Measurements from ENCODE around the gene FAM89A. TPM values are rescaled to one million over a fixed set of nuclear protein-coding genes. Genes with fewer than 3 reads are reported as not detected.
"Not testable (repeated sequence)": the region's sequence is repeated elsewhere in the genome, so short reads cannot be mapped to it uniquely, and the experiment has no call there.

FAM89A gene
- total RNA-seq, 2 donors from 2014 or later = 3.6 to 6.3 TPM

- no peak overlapping the region for H3K9ac ChIP-seq (ENCODE audit: low read depth in 2 of 2, low read length in 2 of 2)
Observed at GRCh38 chr1:231028682-231029081, 11.4 kb downstream of the FAM89A start.

GRCh38 chr1:231027971-231028370 is 12.1 kb downstream of the FAM89A start:
- Histone ChIP-seq H3K4me1 (no peaks in the 10 kb centered on the region), H3K27ac (no peak overlapping the region), H3K9me3 (no peaks in the 10 kb centered on the region), H3K9ac (ENCODE audit: low read depth in 2 of 2, low read length in 2 of 2) (no peak overlapping the region), H3K27me3 (no peaks in the 10 kb centered on the region), H3K36me3 (no peaks in the 10 kb centered on the region), H3K4me3 (no peak overlapping the region)
- TF ChIP-seq CTCF (IDR thresholded peaks at IDR 0.05) = no peak
- DNase-seq = no peak
- intact Hi-C loops (cut with DNase I) = no loop called here

More at GRCh38 chr1:231028682-231029081, 11.4 kb downstream of the FAM89A start:
- DNase-seq = no peak
- Histone ChIP-seq H3K36me3 (no peaks in the 10 kb centered on the region), H3K27ac (no peak overlapping the region), H3K9me3 (no peaks in the 10 kb centered on the region), H3K4me3 (no peak overlapping the region), H3K27me3 (no peaks in the 10 kb centered on the region), H3K4me1 (no peaks in the 10 kb centered on the region)
- intact Hi-C loops (cut with DNase I) = no loop called here
- TF ChIP-seq CTCF (IDR thresholded peaks at IDR 0.05) = no peak

- no peak for DNase-seq
- H3K9ac ChIP-seq (ENCODE audit: low read depth in 2 of 2, low read length in 2 of 2) = no peak overlapping the region
- no peak for TF ChIP-seq CTCF (IDR thresholded peaks at IDR 0.05)
- H3K4me1 ChIP-seq = no peaks in the 10 kb centered on the region
- H3K27me3 ChIP-seq = no peaks in the 10 kb centered on the region
- no peaks in the 10 kb centered on the region for H3K36me3 ChIP-seq
- no peak overlapping the region for H3K27ac ChIP-seq
- no peaks in the 10 kb centered on the region for H3K9me3 ChIP-seq
- H3K4me3 ChIP-seq = no peak overlapping the region
- intact Hi-C loops (cut with DNase I) = no loop called here
Observed at GRCh38 chr1:231027136-231027925, 12.7 kb downstream of the FAM89A start.

GRCh38 chr1:231026576-231026975 is 13.5 kb downstream of the FAM89A start:
- no peaks in the 10 kb centered on the region for H3K27me3 ChIP-seq
- TF ChIP-seq CTCF (IDR thresholded peaks at IDR 0.05) = no peak
- H3K4me1 ChIP-seq = no peaks in the 10 kb centered on the region
- no peak overlapping the region for H3K9ac ChIP-seq (ENCODE audit: low read depth in 2 of 2, low read length in 2 of 2)
- DNase-seq = no peak
- intact Hi-C loops (cut with DNase I) = no loop called here
- no peak overlapping the region for H3K4me3 ChIP-seq
- no peaks in the 10 kb centered on the region for H3K36me3 ChIP-seq
- H3K9me3 ChIP-seq = no peaks in the 10 kb centered on the region
- no peak overlapping the region for H3K27ac ChIP-seq

- no peak for TF ChIP-seq CTCF (IDR thresholded peaks at IDR 0.05)
- H3K4me3 ChIP-seq = no peak overlapping the region
- no peak overlapping the region for H3K9ac ChIP-seq (ENCODE audit: low read depth in 2 of 2, low read length in 2 of 2)
- H3K9me3 ChIP-seq = no peaks in the 10 kb centered on the region
- intact Hi-C loops (cut with DNase I) = no loop called here
- no peak overlapping the region for H3K27ac ChIP-seq
- no peaks in the 10 kb centered on the region for H3K27me3 ChIP-seq
- H3K36me3 ChIP-seq = no peaks in the 10 kb centered on the region
- DNase-seq = no peak
- no peaks in the 10 kb centered on the region for H3K4me1 ChIP-seq
Observed at GRCh38 chr1:231023150-231023549, 16.9 kb downstream of the FAM89A start.

GRCh38 chr1:231022543-231022942 is 17.5 kb downstream of the FAM89A start:
- H3K27me3 ChIP-seq; H3K4me1 ChIP-seq; DNase-seq; H3K9ac ChIP-seq (ENCODE audit: low read depth in 2 of 2, low read length in 2 of 2); H3K36me3 ChIP-seq; H3K4me3 ChIP-seq; intact Hi-C loops (cut with DNase I); H3K9me3 ChIP-seq; H3K27ac ChIP-seq: not testable (repeated sequence)
